Measurements from ENCODE around the gene PTPN9.
A peak's percentile ranks its signal among the peaks of the same experiment; 100 is the strongest.
"Not testable (repeated sequence)": the region's sequence is repeated elsewhere in the genome, so short reads cannot be mapped to it uniquely, and the experiment has no call there.

The PTPN9 gene

DNA sequence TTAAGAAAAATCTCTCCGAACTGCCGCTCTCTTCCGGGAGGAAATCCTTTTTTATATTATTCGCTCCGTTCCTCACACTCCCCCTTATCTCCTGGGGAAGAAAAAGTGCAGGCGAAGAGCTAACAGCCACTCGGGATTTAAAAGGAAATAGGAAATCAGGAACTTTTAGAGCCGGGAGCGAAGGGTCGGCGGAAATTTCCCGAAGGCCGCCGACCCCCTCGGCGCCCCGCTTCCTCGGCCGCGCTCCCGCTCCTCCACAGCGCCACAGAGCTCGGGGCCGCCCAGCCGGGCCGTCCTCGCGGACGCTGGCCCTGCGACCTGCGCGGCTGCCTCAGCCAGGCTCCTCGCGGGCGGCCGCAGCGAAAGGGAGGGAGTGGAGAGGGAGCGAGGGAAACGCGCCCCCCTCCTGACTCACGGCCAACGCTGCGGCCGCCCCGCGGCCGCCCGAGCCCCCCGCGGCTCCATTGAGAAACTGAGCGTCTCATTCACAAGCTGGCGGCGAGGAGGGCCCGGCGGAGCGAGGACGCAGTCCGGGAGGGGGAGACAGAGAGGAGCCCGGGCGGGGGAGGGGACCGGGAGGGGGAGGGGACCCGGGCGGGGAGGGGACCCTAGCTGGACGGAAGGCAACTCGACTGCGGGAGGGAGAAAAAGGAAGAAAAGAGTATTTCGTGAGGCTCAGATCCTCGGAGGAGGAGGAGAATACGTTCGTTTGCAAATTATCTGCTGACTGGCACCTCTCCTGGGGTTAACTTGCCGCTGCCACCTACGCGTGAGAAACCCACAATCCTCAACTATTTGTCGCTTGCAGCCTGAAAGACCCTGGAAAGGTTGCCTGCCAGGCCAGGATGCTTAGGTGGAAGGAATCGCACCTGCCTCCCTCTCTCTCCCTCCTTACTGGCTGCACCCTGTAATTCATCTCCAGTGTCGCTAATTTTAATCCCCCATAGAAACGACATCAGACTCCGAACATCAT, at the start of gene PTPN9:
Gene PTPN9 (minus strand): TSS at position 368 of the 973 bp plus-strand sequence. CDS start 539 bp downstream, outside the sequence.
- DNase-seq (ENCODE audit: low spot score), result peak; percentile 56

DNA sequence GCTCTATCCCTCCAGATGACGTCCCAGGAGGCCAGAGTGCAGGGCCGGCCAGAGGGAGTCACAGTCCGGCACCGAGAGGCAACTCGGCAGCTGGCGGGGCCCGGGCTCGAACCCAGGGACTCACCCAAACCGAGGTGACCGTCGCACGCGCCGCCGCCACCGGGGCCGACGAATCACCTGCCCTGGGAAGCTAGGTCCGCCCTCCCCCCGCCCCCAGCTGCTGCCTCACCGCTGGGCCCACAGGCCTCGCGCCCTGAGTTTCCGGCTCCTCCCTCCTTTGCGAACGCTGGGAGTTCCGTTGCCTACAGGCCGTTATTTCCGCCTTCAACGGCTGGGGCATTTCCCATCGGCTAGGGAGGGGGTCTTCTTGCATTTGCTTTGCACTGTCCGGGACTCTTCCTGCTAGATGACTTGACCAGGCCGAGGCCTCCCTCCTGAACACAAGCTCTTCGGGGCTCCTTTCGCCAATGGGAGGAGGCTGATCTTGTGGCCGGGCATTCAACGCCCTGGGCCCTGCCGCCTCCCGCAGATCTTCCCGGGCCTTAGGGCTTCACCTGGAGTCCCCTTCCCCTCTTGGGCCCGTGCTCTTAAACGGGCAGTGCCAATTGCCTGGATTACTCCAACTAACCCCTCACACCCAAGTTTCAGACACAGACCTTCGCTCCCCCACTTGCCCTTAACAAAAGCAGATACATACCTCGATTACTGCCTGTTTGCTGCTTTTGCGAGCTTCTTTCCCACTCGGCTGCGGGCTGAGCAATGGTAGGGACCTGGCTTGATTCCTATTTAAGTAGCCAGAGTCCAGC, 46.6 kb upstream of the PTPN9 start, which contains the start of gene SNUPN:
Gene SNUPN (minus strand): TSS at position 184 of the 806 bp plus-strand sequence. CDS start 4,674 bp downstream, outside the sequence.
- DNase-seq (ENCODE audit: low spot score), result peak; percentile 79

DNA sequence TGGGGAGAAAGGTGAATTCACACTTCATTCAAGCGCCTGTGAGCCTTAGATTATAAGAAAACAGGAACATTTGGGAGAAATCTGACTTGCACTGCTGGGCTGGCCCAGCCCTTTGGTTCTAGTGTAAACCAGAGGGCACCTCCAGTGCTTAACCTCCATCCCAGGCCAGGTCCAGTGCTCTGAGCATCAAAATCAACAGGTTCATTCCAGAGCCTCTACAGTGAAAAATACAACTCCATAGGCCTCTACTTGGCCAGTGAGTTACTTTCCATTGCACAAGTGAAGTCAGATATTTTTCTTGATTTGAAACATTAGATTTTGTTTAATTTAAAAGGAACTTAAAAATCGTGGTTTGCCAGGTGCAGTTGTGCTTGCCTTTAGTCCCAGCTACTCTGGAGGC, 43.4 kb upstream of the PTPN9 start:
- DNase-seq (ENCODE audit: low spot score), result no peak

DNA sequence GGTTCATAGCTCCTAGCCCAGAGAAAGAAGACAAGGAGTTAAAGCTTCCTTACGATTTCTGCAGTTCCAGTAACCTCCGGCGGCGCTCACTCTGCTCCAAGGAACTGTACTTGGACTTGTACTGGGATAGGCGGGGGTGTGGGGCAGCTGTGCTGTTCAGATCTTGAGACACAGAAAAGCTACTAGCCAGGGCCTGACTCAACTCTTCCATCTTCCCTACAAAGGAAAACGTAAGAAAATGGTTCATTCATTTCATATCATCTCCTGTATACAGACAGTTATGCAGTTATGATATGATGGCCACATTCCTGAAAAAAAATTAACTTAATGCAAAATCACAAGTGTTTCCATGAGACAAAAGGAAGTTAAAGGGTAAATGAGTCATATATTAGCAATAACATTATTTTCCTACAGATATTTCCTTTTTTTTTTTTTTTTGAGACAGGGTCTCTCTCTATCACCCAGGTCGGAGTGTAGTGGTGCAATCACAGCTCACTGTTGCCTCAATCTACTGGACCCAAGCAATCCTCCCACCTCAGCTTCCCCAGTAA, 41.8 kb upstream of the PTPN9 start:
- DNase-seq (ENCODE audit: low spot score), result no peak

DNA sequence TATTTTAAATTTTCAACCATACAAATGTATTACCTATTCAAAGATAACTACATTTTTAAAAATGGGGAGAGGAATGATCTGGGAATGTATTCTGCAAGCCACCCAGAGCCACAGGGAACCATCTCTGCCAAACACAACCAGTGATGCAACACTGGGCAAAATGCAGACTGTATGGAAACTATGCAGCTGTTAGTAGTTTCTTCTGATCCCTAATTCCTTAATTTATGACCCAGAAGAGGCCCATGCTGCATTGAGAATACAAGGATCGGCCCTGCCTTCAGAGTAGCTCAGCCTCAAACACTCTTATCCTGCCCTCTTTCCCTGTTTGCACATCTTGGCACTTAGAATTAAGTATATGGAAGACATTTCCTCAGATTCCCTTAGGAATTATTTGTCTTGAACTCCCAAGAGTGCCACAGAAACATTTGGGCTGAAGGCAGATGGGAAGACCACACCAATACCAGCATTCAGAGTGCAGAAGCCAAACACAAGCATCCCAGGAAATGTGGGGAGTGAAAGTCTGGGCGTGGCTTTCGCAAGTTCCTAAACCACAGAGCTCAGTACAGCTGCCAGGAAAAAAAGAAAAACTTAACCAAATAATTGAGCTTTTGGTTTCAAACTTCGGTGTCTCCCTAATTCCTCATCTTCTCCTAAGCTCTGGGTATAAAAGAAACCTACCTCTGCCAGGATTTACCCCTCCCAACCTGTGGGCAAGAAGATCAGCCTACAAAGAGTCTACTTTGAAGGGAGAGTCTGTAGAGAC, 41.1 kb upstream of the PTPN9 start:
- DNase-seq (ENCODE audit: low spot score), result no peak

DNA sequence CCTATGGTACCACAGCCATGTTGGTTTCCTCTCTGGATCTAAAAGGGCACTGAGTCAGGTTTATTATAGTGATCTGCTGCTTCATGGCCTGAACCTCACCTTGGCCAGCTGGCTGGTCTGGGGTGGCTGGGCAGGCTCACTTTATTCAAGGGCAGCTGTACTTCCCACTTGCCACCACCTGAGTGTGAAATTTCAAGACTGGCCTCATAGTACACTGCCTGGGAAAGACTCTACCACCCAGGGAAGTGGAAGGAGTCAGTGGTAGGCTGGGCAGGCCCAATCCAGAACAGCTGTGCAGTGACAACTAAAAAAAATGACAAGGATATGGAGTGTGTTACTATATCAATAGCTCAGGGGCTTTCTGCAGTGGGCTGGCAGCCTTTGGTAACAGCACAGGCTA, 37.7 kb upstream of the PTPN9 start:
- DNase-seq (ENCODE audit: low spot score), result no peak

DNA sequence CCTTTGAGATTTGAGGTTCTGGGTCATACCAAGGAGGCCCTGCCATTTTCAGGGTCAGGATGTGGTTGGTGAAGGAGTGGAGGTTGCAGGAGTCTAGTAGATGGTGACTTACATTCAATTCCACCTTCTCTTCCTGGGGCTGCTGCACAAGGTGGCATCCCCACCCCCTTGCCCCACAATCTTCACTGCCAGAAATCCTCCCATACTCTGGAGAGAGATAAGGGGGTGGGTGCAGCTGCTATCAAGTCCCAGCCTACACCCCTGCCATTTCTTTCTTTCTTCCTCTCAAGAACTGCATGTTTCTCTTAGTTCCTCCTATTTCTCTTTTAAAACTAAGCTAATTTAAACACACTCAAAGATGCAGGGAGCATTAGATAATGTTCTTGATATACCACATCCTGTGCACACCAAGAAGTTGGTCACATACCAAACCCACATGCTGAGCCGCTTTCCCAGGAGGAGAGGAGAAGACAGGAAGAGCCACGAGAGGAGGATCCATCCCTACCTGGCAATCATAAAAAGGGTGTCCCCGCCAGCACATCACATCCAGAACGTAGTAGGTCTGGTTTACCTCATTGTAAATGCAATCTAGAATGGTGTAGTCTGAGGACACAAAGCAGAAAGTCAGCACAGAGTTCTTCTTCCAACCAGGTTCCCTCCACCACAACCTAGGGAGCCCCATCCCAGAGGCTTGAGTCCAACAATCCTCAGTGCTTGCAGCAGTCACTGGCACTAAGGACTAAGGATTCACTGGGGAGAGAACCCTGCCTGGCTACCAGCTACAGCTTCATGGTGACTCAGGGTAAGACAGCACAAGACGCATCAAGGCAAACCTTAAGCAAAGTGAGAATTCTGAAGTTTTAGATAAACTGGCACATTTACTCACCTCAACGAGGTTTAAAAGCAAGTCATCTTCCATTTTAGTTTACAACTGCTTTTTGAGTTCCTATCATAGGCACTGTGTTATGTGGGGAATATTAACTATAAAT, 27.9 kb upstream of the PTPN9 start:
- peak; percentile 61 for DNase-seq (ENCODE audit: low spot score)

DNA sequence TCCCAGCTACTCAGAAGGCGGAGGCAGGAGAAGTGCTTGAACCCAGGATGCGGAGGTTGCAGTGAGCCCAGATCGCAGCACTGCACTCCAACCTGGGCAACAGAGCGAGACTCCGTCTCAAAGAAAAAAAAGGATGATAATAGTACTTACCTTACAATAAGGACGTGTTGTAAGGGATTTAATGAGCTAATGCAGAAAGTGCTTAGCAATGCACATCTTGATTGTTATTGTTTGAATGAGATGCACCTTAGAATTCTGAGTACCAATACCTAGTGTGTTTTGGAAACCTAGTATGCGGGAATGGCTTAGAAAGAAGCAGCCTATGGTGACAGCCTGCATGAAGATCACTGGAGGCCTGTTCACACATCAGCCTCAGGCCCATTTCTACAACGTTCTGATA, 26.9 kb upstream of the PTPN9 start:
- peak; percentile 15 for DNase-seq (ENCODE audit: low spot score)

DNA sequence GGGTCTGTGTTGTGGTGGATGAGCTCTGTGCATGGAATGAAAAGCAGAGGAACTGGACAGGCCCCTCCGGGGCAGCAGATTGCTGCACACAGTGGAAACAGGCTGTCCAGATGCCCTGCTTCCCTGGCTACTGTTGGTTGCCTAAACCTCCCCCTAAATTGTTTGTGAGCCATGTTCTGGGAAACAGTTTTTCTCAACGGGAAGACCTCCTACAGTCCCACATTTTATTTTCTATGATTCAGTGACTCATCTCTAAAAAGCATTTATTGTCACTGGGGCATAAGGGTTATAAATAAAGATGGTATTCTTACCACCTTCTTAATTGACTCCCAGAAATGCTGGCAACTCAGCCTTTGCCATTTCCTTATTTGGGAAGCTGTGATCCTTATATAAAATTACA, 20.3 kb upstream of the PTPN9 start:
- DNase-seq (ENCODE audit: low spot score), result no peak

DNA sequence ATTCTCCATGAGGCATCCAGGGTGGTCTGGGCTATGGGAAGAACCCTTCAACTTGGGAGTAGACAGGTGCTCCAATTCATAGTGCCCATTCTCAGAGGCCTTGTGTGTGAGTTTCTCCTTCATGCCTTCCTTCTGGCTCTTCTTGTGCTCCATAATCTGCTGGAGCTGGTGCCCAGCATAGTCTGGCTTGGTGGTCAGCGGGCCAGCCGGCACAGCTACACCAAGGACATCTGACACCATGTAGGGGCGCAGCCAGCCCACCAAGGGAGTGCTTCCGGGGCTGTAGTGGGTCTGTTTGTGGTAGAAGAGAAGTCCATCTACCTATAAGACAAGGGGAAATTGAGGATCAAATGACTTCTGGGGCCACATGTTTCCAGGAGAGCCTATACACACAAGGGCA, 19.2 kb upstream of the PTPN9 start:
- DNase-seq (ENCODE audit: low spot score), result no peak

DNA sequence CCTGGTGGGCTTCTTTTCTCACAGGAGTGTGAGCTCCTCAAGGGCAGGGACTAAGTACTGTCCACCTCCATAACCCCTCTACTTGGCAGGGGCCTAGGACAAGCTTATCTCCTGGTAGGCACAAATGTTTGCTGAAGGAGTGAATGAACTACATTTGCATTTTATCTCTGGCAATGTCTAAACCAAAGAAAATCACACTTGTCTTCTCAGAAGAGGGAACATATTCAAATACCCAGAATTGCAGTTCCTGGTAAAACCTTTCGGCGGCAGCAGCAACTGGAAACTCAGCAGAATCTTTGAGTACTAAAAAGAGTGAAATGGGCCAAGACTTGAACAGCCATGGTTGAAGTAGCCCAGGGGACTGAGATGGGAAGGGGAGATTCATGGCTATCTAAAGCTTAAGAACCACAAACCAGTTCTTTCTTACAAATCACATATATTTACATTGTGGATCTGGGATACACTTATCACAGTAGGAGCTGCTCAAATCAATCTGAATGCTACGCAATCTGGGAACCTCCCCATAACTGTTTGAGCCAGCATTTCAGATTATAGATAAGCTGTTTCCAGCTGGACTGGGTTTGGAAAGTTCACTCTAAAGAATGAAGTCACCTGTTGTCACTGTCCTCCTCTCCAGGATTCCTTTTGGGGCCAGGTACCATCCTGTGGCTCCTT, 18.7 kb upstream of the PTPN9 start:
- DNase-seq (ENCODE audit: low spot score), result peak; percentile 45

DNA sequence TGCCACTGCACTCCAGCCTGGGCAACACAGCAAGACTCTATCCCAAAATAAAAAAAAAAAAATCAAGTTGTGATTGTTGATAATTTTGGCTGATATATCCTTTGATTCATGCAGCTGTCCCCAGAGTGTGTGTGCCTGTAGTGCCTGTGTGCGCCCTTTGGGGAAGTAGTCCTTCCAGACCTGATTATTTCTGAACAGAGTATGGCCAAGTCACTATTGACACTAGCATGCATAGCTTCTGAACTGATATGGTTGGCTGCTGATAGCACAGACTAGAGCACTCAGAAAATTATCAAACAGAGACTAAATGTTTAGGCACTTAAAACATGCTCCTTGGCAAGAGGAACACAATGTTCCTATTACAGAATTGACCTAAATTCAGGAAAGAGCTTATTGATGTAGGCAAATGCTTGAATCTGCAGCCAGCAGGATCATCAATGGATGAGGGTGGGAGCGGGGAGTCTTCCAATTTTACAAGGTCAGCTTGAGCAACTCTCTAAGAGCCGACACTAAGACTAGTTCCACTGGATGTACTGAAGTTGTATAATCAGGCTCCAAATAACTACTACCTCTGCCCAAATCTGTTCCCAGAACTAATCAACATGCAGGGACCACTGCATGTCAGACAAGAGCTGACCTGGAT, 17.7 kb upstream of the PTPN9 start:
- no peak for DNase-seq (ENCODE audit: low spot score)

DNA sequence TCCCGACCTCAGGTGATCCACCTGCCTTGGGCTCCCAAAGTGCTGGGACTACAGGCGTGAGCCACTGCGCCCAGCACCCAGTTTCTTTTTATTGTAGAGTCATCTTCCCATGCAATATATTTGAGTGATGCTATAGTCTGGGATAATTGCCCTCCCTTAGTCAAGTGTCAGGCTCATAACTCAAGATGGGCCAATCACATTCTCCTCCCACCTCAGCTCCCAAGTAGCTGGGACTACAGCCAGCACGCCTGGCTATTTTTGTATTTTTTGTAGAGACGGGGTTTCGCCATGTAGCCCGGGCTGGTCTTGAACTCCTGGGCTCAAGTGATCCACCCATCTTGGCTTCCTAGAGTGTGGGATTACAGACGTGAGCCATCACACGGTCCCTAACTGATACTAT, 15.2 kb upstream of the PTPN9 start:
- DNase-seq (ENCODE audit: low spot score), result no peak

DNA sequence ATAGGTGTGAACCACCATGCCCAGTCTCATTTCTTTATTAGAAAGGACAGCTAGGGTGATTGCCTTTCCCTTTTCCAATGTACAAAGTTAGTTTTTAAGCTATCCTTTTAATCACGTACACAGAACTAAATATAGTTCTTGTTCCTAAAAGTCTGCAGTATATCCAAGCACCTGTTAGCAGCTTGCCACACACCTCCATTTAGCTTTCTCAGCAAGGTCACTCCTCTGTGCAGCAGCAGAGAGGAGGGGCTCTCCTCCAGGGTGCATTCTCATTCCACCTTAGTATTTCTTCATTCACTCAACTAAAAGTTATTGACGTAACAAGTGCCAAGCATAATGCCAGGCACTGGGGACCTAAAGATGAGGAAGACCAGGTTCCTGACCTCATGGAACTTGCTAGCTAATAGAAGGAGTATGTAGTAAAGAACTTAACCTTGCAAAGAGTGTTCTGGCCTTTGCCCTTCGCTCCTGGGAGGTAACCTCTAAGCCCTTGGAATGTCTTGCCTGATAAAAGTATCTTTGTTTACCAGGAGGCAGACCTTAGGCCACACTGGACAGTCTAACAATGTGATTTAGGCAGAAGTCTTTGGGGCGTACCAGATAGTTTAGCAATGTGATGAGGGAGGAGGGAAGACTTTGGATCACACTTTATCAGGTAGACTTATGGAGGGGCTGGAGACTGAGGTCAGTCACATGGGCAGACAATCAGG, 12.7 kb upstream of the PTPN9 start:
- DNase-seq (ENCODE audit: low spot score), result no peak

DNA sequence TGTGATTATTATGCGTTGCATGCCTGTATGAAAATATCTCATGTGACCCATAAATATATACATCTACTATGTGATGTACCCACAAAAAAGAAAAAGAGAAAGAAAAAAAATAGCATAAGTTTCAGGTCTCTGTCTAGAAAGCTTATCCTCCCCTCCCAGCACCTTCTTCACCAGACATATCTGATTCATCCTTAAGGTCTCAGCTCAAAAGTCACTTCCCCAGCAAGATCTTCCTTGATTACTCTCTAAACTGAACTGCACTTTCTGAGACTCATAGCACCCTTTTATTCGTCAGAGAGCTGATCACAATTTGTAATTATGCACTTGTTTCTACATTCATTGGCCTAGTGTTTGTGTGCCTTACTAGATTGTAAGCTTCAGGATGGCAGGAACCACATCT, 11.1 kb upstream of the PTPN9 start:
- no peak for DNase-seq (ENCODE audit: low spot score)

DNA sequence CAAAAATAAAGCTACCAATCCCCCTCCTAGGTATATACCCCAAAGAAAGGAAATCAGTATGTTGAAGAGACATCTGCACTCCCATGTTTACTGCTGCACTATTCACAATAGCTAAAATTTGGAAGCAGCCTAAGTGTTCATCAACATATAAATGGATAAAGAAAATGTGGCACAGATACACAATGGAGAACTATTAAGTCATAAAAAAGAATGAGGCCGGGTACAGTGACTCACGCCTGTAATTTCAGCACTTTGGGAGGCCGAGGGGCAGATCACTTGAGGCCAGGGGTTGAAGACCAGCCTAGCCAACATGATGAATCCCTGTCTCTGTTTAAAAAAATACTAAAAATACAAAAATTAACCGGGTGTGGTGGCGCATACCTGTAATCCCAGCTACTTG, 10.0 kb upstream of the PTPN9 start:
- no peak for DNase-seq (ENCODE audit: low spot score)

DNA sequence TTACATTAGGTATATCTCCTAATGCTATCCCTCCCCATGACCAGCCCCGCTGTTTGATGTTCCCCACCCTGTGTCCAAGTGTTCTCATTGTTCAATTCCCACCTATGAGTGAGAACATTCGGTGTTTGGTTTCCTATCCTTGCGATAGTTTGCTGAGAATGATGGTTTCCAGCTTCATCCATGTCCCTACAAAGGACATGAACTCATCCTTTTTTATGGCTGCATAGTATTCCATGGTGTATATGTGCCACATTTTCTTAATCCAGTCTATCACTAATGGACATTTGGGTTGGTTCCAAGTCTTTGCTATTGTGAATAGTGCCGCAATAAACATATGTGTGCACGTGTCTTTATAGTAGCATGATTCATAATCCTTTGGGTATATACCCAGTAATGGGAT, 7.3 kb upstream of the PTPN9 start:
- not testable (repeated sequence) for DNase-seq (ENCODE audit: low spot score)

DNA sequence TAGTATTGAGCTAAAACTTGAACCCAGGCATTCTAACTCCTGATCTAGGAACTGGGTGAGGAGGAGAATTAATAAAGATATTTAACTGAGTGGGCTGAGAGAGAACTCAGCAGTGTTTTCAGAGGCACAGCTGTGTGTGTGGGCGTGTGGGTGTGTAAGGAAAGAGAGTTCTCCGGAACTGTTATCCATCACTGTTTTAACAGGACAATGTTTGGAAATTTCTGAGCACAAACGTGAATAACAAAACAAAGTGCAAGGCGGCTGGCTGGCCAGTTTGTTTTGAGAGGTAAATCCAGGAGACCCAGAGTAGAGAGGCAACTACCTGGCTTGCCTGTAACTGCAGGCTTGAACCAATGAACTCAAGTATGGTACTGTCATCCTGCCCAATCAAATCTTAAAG, 5.0 kb upstream of the PTPN9 start:
- DNase-seq (ENCODE audit: low spot score), result no peak

DNA sequence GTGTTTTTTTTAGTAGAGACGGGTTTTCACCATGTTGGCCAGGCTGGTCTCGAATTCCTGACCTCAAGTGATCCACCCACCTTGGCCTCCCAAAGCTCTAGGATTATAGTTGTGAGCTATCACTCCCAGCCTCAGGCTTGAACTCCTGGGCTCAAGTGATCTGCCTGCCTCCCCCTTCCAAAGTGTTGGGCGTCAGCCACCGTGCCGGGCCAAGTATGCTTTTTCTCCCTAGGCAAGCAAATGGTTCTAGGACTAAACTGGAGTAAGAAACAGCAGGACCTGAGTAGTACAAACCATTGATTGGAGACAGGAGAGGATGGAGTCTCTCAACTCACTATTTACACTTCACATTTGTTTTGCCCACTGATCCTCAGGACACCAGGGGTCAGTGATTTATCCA, 4.6 kb upstream of the PTPN9 start:
- DNase-seq (ENCODE audit: low spot score), result no peak

Data from hematopoietic multipotent progenitor cell treated with erythropoietin and hydrocortisone succinate and interleukin-3 and kit ligand, for 17 days (in vitro differentiated cells).